HCT116 (cell line): ENCODE data around the gene PRKCZ. TPM values are rescaled to one million over a fixed set of nuclear protein-coding genes. Genes with fewer than 3 reads are reported as not detected.

Experiments
- ATAC-seq: fragments of 200-7000 bp; cut with Tn5 transposase; 2 replicates; pipeline ENCODE4 v1.9.1; 2020; ENCODE audit warnings: mild to moderate bottlenecking, moderate library complexity
- BruUV-seq: library from RNA; stranded (reverse); fragments of 400-500 nt; replicated peaks from 2 replicates; lab custom pipeline; 2021; lab: Mats Ljungman, UMichigan
- CTCF ChIA-PET: fragments of 300-600 bp; sonication (Branson Sonifier 250); formaldehyde crosslinking; loops from one replicate; lab custom pipeline; 2021; ENCODE audit warnings: antibody characterized with exemption; lab: Charles Lee
- POLR2A ChIA-PET: fragments of 300-600, 350-600 bp; sonication (Branson Sonifier 250); formaldehyde crosslinking; loops from one replicate; lab custom pipeline; 2021; ENCODE audit warnings: antibody characterized with exemption; lab: Charles Lee
- RAD21 ChIA-PET, 2 experiments: fragments of 300-600 bp; sonication (Branson Sonifier 250); formaldehyde crosslinking; loops; one replicate each; lab custom pipeline; 2023; ENCODE audit warnings: low total read pairs in 2 of 2; ENCODE audit not compliant: uncharacterized antibody in 2 of 2, unreplicated experiment in 2 of 2, low non-redundant PET in 1 of 2; lab: Charles Lee
- DNase-seq: peaks from one replicate; pipeline ENCODE4 v3.0.0-alpha.2; 2010; ENCODE audit warnings: low read depth, low spot score
- H2AFZ ChIP-seq: fragments of 200-600 bp; shearing (Covaris generic), sonication (generic); 2 replicates; pipeline ENCODE4 v1.6.1; 2017; ENCODE audit warnings: low read depth, mixed run types, mixed read lengths, antibody characterized with exemption, low read length; ENCODE audit not compliant: poor library complexity, severe bottlenecking
- H3K27ac ChIP-seq: 2 replicates; pipeline ENCODE4 v1.5.1; 2012; ENCODE audit warnings: low read depth, low read length
- H3K27me3 ChIP-seq: fragments of 200-600 bp; sonication (generic); 2 replicates; pipeline ENCODE4 v1.6.1; 2016; ENCODE audit warnings: mixed run types, low read length, mixed read lengths; ENCODE audit not compliant: insufficient read depth
- H3K36me3 ChIP-seq, 2 experiments: fragments of 200-500 bp in 1 of 2; fragments of 200-600 bp in 1 of 2; sonication (Bioruptor generic) in 1 of 2; sonication (generic) in 1 of 2; 2 replicates each; pipeline versions ENCODE4 v1.5.1 to v1.6.1; 2014 to 2016; ENCODE audit warnings: low read length in 2 of 2, inconsistent platforms in 1 of 2, mixed read lengths in 1 of 2, mixed run types in 1 of 2; ENCODE audit not compliant: insufficient read depth in 2 of 2, control insufficient read depth in 1 of 2
- H3K4me1 ChIP-seq, 2 experiments: fragments of 200-600 bp in 1 of 2; sonication (generic) in 1 of 2; 2 replicates each; pipeline versions ENCODE4 v1.5.1 to v1.6.1; 2012 to 2017; ENCODE audit warnings: low read length in 2 of 2, inconsistent platforms in 1 of 2, mild to moderate bottlenecking in 1 of 2, mixed read lengths in 1 of 2, mixed run types in 1 of 2, moderate library complexity in 1 of 2; ENCODE audit not compliant: insufficient read depth in 2 of 2, control insufficient read depth in 1 of 2
- H3K4me2 ChIP-seq: fragments of 200-600 bp; sonication (generic); 2 replicates; pipeline ENCODE4 v1.6.1; 2017; ENCODE audit warnings: mixed run types, low read length, mixed read lengths
- H3K4me3 ChIP-seq, 2 experiments: fragments of 200-600 bp in 1 of 2; sonication (generic) in 1 of 2; replicated peaks in 1 of 2; 2 replicates each; pipeline ENCODE4 v1.5.1; 2011 to 2016; ENCODE audit warnings: low read length in 2 of 2, control low read depth in 1 of 2, low read depth in 1 of 2, mild to moderate bottlenecking in 1 of 2, mixed read lengths in 1 of 2, mixed run types in 1 of 2
- H3K79me2 ChIP-seq: fragments of 200-600 bp; sonication (generic); 2 replicates; pipeline ENCODE4 v1.6.1; 2017; ENCODE audit warnings: mild to moderate bottlenecking, mixed run types, low read length, moderate library complexity, mixed read lengths; ENCODE audit not compliant: insufficient read depth
- H3K9ac ChIP-seq: fragments of 200-600 bp; sonication (generic); 2 replicates; pipeline ENCODE4 v1.6.1; 2016; ENCODE audit warnings: low read length, mixed read lengths
- H3K9me2 ChIP-seq: fragments of 200-600 bp; sonication (generic), shearing (Covaris generic); 2 replicates; pipeline ENCODE4 v1.6.1; 2017; ENCODE audit warnings: mixed run types, mild to moderate bottlenecking, moderate library complexity; ENCODE audit not compliant: insufficient read depth
- H3K9me3 ChIP-seq, 2 experiments: fragments of 200-500 bp in 1 of 2; fragments of 200-600 bp in 1 of 2; sonication (Bioruptor generic) in 1 of 2; sonication (generic) in 1 of 2; 2 replicates each; pipeline ENCODE4 v1.6.1; 2014 to 2017; ENCODE audit warnings: low read length in 2 of 2, mixed read lengths in 2 of 2, inconsistent platforms in 1 of 2, low read depth in 1 of 2, mild to moderate bottlenecking in 1 of 2, mixed run types in 1 of 2, moderate library complexity in 1 of 2; ENCODE audit not compliant: control insufficient read depth in 1 of 2, insufficient read depth in 1 of 2
- H4K20me1 ChIP-seq: fragments of 200-600 bp; sonication (generic), shearing (Covaris generic); 2 replicates; pipeline ENCODE4 v1.6.1; 2017; ENCODE audit warnings: mixed run types, mild to moderate bottlenecking, moderate library complexity; ENCODE audit not compliant: insufficient read depth
- CBX3 ChIP-seq: IDR thresholded peaks from 2 replicates; pipeline ENCODE4 v1.6.1; 2012; ENCODE audit warnings: low read depth
- EZH2 ChIP-seq: fragments of 200-600 bp; sonication (generic); IDR thresholded peaks from 2 replicates; pipeline ENCODE4 v1.6.1; 2017; ENCODE audit warnings: antibody characterized with exemption, mixed run types
- EZH2phosphoT487 ChIP-seq: fragments of 200-600 bp; IDR thresholded peaks from 2 replicates; pipeline ENCODE4 v1.6.1; 2018; ENCODE audit warnings: antibody characterized with exemption, borderline replicate concordance
- FOSL1 ChIP-seq: IDR thresholded peaks from 2 replicates; pipeline ENCODE4 v1.6.1; 2012; ENCODE audit warnings: low read depth
- JUND ChIP-seq: IDR thresholded peaks from 2 replicates; pipeline ENCODE4 v1.6.1; 2012
- POLR2A ChIP-seq: IDR thresholded peaks from 2 replicates; pipeline ENCODE4 v1.7.0; 2011; ENCODE audit warnings: borderline replicate concordance; ENCODE audit not compliant: insufficient read depth, insufficient read length; ENCODE audit errors: extremely low read depth
- POLR2AphosphoS5 ChIP-seq: IDR thresholded peaks from 2 replicates; pipeline ENCODE4 v1.6.1; 2011; ENCODE audit warnings: mild to moderate bottlenecking, low read depth, low read length, moderate library complexity
- RAD21 ChIP-seq: IDR thresholded peaks from 2 replicates; pipeline ENCODE4 v1.6.1; 2012; ENCODE audit warnings: low read depth, mild to moderate bottlenecking
- SIN3A ChIP-seq: IDR thresholded peaks from 2 replicates; pipeline ENCODE4 v1.6.1; 2012; ENCODE audit warnings: low read depth
- SP1 ChIP-seq: IDR thresholded peaks from 2 replicates; pipeline ENCODE4 v1.6.1; 2012; ENCODE audit warnings: low read depth
- TCF7L2 ChIP-seq: IDR thresholded peaks from 2 replicates; pipeline ENCODE4 v1.7.0; 2011; ENCODE audit warnings: borderline replicate concordance, inconsistent platforms; ENCODE audit not compliant: insufficient read depth, insufficient read length; ENCODE audit errors: extremely low read depth
- YY1 ChIP-seq: IDR thresholded peaks from 2 replicates; pipeline ENCODE4 v1.6.1; 2011; ENCODE audit warnings: low read length, low read depth, moderate library complexity, mild to moderate bottlenecking; ENCODE audit not compliant: insufficient replicate concordance; ENCODE audit errors: extremely low read depth
- ZFX ChIP-seq: fragments of 450-650 bp; IDR thresholded peaks from 2 replicates; pipeline ENCODE4 v1.6.1; 2017
- ZNF274 ChIP-seq: fragments of 200-500 bp; sonication (Bioruptor generic); IDR thresholded peaks from 2 replicates; pipeline ENCODE4 v1.6.1; 2014; ENCODE audit warnings: mild to moderate bottlenecking, low read depth, low read length, inconsistent platforms
- intact Hi-C: fragments of 100-400 bp; cut with micrococcal nuclease; formaldehyde crosslinking; loops from 2 replicates; pipeline ENCODE4 v1.10.0; 2022
- total RNA-seq: library from RNA; stranded (reverse); gene quantifications from one replicate; pipeline ENCODE4 v1.2.1, GENCODE V29; 2021; ENCODE audit not compliant: unreplicated experiment

The PRKCZ gene
- total RNA-seq, 1 experiment from 2014 or later, result 46.8 TPM

DNA sequence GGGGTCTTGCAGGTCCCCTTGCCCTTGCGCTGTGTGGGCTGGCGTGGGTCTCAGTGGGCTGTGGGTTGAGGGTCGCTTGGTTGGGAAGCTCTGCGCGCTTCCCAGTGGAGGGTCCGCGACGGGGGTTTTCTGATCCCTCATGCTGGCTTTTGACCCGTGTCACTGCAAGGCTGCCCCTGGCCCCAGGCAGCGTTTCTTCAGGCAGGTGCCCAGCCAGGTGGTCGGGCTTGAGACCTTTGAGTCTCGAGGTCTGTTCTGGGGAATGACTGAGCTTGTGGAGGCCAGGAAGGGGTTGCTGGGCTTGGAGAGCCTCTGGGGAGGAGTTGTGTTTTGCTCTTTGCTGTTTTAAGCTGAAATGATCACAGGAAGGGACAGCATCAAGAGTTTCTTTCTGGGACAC lies 183.3 kb downstream of the PRKCZ start:
- CTCF ChIA-PET, result no interaction called here
- Histone ChIP-seq H3K4me1 (peaks cover 17 to 29% of the 10 kb centered on the region in 2 experiments), H3K36me3 (peaks cover 0 to 8% of the 10 kb centered on the region in 2 experiments; a peak in 1 of 4 replicates), H3K79me2 (peaks cover 98% of the 10 kb centered on the region), H2AFZ (no peak overlapping the region), H3K4me3 (no peak overlapping the region), H3K27ac (no peak overlapping the region), H3K9me3 (no peaks in the 10 kb centered on the region), H3K9me2 (no peaks in the 10 kb centered on the region), H4K20me1 (peaks cover 28% of the 10 kb centered on the region; the same call in 1 of the 2 replicates), H3K4me2 (no peak overlapping the region), H3K27me3 (no peaks in the 10 kb centered on the region)
- ATAC-seq (no peak), DNase-seq (no peak)
- no TSS peak for BruUV-seq
- RAD21 ChIA-PET, result no interaction called here
- POLR2A ChIA-PET, result no interaction called here
- intact Hi-C loops, result loop anchor here (5.0 kb wide), 1 partner anchor 36 kb away; no protein-coding TSS in a partner anchor
- TF ChIP-seq YY1, result no peak
- no peak for TF ChIP-seq ZFX
- no peak for TF ChIP-seq SIN3A
- no peak for TF ChIP-seq POLR2AphosphoS5
- TF ChIP-seq SP1, result no peak
- no peak for TF ChIP-seq POLR2A
- TF ChIP-seq TCF7L2, result no peak
- TF ChIP-seq RAD21, result no peak
- TF ChIP-seq EZH2phosphoT487, result no peak
- TF ChIP-seq ZNF274, result no peak
- no peak for TF ChIP-seq JUND
- TF ChIP-seq CBX3, result no peak
- TF ChIP-seq EZH2, result no peak
- TF ChIP-seq FOSL1, result no peak
- TF ChIP-seq, all 23 proteins: peak for 0
- H3K9ac ChIP-seq, result no peak overlapping the region
